Thyroid gland (tissue), 4 donors: ENCODE data around the gene MAF. TPM values are rescaled to one million over a fixed set of nuclear protein-coding genes. Genes with fewer than 3 reads are reported as not detected.
A peak's percentile ranks its signal among the peaks of the same experiment; 100 is the strongest.

Source experiments
- DNase-seq, 2 donors: peaks; one replicate each; pipeline ENCODE4 v3.0.0-alpha.2; 2019
- H3K27ac ChIP-seq, 3 donors: fragments of 200-600 bp; sonication (generic); 1 replicate in 2 of 3; 2 replicates in 1 of 3; pipeline ENCODE4 v1.5.1; 2016 to 2019; ENCODE audit warnings: mild to moderate bottlenecking in 1 of 3, moderate library complexity in 1 of 3
- H3K27me3 ChIP-seq: fragments of 200-600 bp; sonication (generic); one replicate; pipeline ENCODE4 v1.5.1; 2019
- H3K36me3 ChIP-seq, 2 donors: fragments of 200-600 bp; sonication (generic); one replicate each; pipeline ENCODE4 v1.5.1; 2016 to 2019
- H3K4me1 ChIP-seq, 2 donors: fragments of 200-600 bp; sonication (generic); one replicate each; pipeline ENCODE4 v1.5.1; 2017 to 2019
- H3K4me3 ChIP-seq, 3 donors: fragments of 200-600 bp; sonication (generic); replicated peaks in 1 of 3; 1 replicate in 2 of 3; 2 replicates in 1 of 3; pipeline ENCODE4 v1.5.1; 2016; ENCODE audit warnings: mild to moderate bottlenecking in 1 of 3
- H3K9me3 ChIP-seq: fragments of 200-600 bp; sonication (generic); one replicate; pipeline ENCODE4 v1.5.1; 2017
- CTCF ChIP-seq, 6 experiments: fragments of 200-600 bp in 3 of 6; fragments of 450-650 bp in 3 of 6; sonication (generic) in 3 of 6; IDR thresholded peaks; one replicate each; pipeline ENCODE4 v1.5.1; 2016 to 2019; ENCODE audit warnings: antibody characterized with exemption in 6 of 6, mild to moderate bottlenecking in 2 of 6, inconsistent platforms in 1 of 6, moderate library complexity in 1 of 6
- POLR2A ChIP-seq, 2 donors: fragments of 450-650 bp; IDR thresholded peaks; one replicate each; pipeline ENCODE4 v1.6.1; 2017; ENCODE audit warnings: antibody characterized with exemption in 2 of 2, mild to moderate bottlenecking in 2 of 2, moderate library complexity in 1 of 2
- WGBS, 2 donors: methylation state at CpG; one replicate each; pipeline ENCODE4 v1.1.5; 2017; 5-methylcytosine and 5-hydroxymethylcytosine counted together
- intact Hi-C: fragments of 100-400 bp; cut with DNase I; formaldehyde crosslinking; loops from one replicate; pipeline ENCODE4 v1.15.1; 2023
- total RNA-seq, 4 donors: library from RNA; depleted of rRNA; stranded (reverse); fragments of >200 nt; gene quantifications; one replicate each; pipeline ENCODE4 v1.2.3, GENCODE V29; 2016

The MAF gene
- total RNA-seq, 4 donors from 2014 or later = 59.7 to 158 (median 67.1) TPM

DNA sequence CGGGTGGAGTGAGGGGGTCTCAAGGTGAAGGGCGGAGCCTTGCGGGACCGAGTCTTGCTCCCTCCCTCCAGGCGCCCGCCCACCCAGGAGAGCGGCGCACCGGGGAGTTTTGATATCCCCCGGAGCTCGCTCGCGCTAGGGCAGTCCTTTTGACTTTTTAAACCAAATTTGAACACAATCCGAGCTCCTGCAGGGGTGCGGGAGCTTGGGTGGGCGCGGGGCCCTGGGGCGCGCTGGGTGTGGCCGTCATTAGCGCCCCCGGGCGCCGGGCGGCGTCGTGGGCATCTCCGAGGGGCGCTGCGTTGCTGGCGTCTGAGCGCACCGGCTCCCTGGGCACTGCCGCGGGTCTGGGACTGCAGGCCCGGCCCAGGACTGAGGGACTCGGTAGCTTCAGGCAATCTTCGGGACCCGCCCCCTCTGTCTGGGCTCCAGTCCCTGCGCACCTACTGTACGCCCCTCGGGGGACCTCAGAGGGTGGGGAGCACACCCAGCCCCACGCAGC lies 10.9 kb downstream of the MAF start:
- no peaks in the 10 kb centered on the region for H3K27me3 ChIP-seq
- H3K4me1 ChIP-seq = peaks cover 18 to 42% of the 10 kb centered on the region in 2 donors
- H3K4me3 ChIP-seq = peak overlapping the region in 2 of 3 donors; percentile 17 to 29
- DNase-seq = peak; percentile 30 to 34
- WGBS, 2 donors = 11 to 17% methylated on average over 20 to 30 of the region's 43 CpGs
- no peaks in the 10 kb centered on the region for H3K36me3 ChIP-seq
- peak overlapping the region; percentile 9 to 84 (median 56) for H3K27ac ChIP-seq
- H3K9me3 ChIP-seq = no peaks in the 10 kb centered on the region
- TF ChIP-seq POLR2A (IDR thresholded peaks at IDR 0.05) (peak in 1 of 2 donors; percentile 32), CTCF (IDR thresholded peaks at IDR 0.05) (no peak)
- intact Hi-C loops = no loop called here

GRCh38 chr16:79587897-79588296 lies 12.6 kb downstream of the MAF start:
- H3K27ac ChIP-seq = peak overlapping the region; percentile 28 to 84 (median 64)
- no peak for TF ChIP-seq CTCF (IDR thresholded peaks at IDR 0.05)
- peak in 1 of 2 donors; percentile 52 for TF ChIP-seq POLR2A (IDR thresholded peaks at IDR 0.05)
- 56 to 69% methylated on average over 9 of the region's 9 CpGs for WGBS, 2 donors
- H3K9me3 ChIP-seq = no peaks in the 10 kb centered on the region
- intact Hi-C loops = no loop called here
- H3K27me3 ChIP-seq = no peaks in the 10 kb centered on the region
- DNase-seq = no peak
- no peaks in the 10 kb centered on the region for H3K36me3 ChIP-seq
- H3K4me1 ChIP-seq = peaks cover 5 to 27% of the 10 kb centered on the region in 2 donors
- no peak overlapping the region for H3K4me3 ChIP-seq

- intact Hi-C loops = no loop called here
- H3K27me3 ChIP-seq = no peaks in the 10 kb centered on the region
- TF ChIP-seq CTCF (IDR thresholded peaks at IDR 0.05) (no peak), POLR2A (IDR thresholded peaks at IDR 0.05) (no peak)
- peaks cover 4 to 21% of the 10 kb centered on the region in 2 donors for H3K4me1 ChIP-seq
- no peaks in the 10 kb centered on the region for H3K36me3 ChIP-seq
- 92% methylated on average over 6 of the region's 6 CpGs for WGBS, 2 donors
- H3K4me3 ChIP-seq = no peak overlapping the region
- DNase-seq = no peak
- peak overlapping the region in 1 of 3 donors; percentile 64 for H3K27ac ChIP-seq
- H3K9me3 ChIP-seq = no peaks in the 10 kb centered on the region
Observed at GRCh38 chr16:79587296-79587695, 13.2 kb downstream of the MAF start.

- peaks cover 13 to 26% of the 10 kb centered on the region in 2 donors for H3K4me1 ChIP-seq
- H3K27me3 ChIP-seq = no peaks in the 10 kb centered on the region
- H3K4me3 ChIP-seq = no peak overlapping the region
- no peak overlapping the region for H3K27ac ChIP-seq
- intact Hi-C loops = no loop called here
- H3K9me3 ChIP-seq = no peaks in the 10 kb centered on the region
- DNase-seq = no peak
- H3K36me3 ChIP-seq = no peaks in the 10 kb centered on the region
- TF ChIP-seq POLR2A (IDR thresholded peaks at IDR 0.05) (no peak), CTCF (IDR thresholded peaks at IDR 0.05) (no peak)
- WGBS, 2 donors = 84 to 93% methylated on average over 6 of the region's 6 CpGs
Observed at GRCh38 chr16:79582789-79583188, 17.7 kb downstream of the MAF start.

- H3K27ac ChIP-seq = peak overlapping the region; percentile 78 to 90 (median 87)
- H3K4me3 ChIP-seq = no peak overlapping the region
- DNase-seq = peak; percentile 49 to 53
- H3K27me3 ChIP-seq = no peaks in the 10 kb centered on the region
- WGBS, 2 donors = 43 to 49% methylated on average over 10 of the region's 10 CpGs
- peak in 1 of 2 donors; percentile 35 for TF ChIP-seq POLR2A (IDR thresholded peaks at IDR 0.05)
- TF ChIP-seq CTCF (IDR thresholded peaks at IDR 0.05) = no peak
- H3K9me3 ChIP-seq = no peaks in the 10 kb centered on the region
- intact Hi-C loops = no loop called here
- peaks cover 13 to 26% of the 10 kb centered on the region in 2 donors for H3K4me1 ChIP-seq
- H3K36me3 ChIP-seq = no peaks in the 10 kb centered on the region
Observed at GRCh38 chr16:79580453-79581191, 19.9 kb downstream of the MAF start.
